BJ (cell line): ENCODE measurements around the gene KCTD16. TPM values are rescaled to one million over a fixed set of nuclear protein-coding genes. Genes with fewer than 3 reads are reported as not detected.

ENCODE experiments used
- CTCF ChIA-PET: fragments of 350-600 bp; formaldehyde crosslinking; extraction: SDS; loops from one replicate; lab custom pipeline; 2021; ENCODE audit warnings: antibody characterized with exemption, inconsistent platforms; lab: Yijun Ruan, JAX
- POLR2A ChIA-PET: fragments of 300-600 bp; sonication (Branson Sonifier 250); formaldehyde crosslinking; extraction: SDS; loops from one replicate; lab custom pipeline; 2021; ENCODE audit warnings: antibody characterized with exemption; lab: Charles Lee
- DNase-seq: peaks from one replicate; pipeline ENCODE4 v3.0.0-alpha.2; 2011; ENCODE audit warnings: low read depth
- H3K27me3 ChIP-seq: 2 replicates; pipeline ENCODE4 v1.6.0; 2011; ENCODE audit warnings: low read length; ENCODE audit not compliant: control insufficient read depth, insufficient read depth
- H3K36me3 ChIP-seq: 2 replicates; pipeline ENCODE4 v1.5.1; 2011; ENCODE audit warnings: low read length; ENCODE audit not compliant: control insufficient read depth, insufficient read depth
- H3K4me3 ChIP-seq: 2 replicates; pipeline ENCODE4 v1.5.1; 2011; ENCODE audit warnings: low read depth, mild to moderate bottlenecking, control low read depth, low read length
- CTCF ChIP-seq: IDR thresholded peaks from 2 replicates; pipeline ENCODE4 v1.5.1; 2011; ENCODE audit warnings: low read depth, mild to moderate bottlenecking, control low read depth, inconsistent platforms, low read length, moderate library complexity; ENCODE audit not compliant: insufficient read depth
- polyA plus RNA-seq: library from polyadenylated mRNA; depleted of rRNA; stranded (reverse); fragments of >200 nt; gene quantifications from 2 replicates; pipeline ENCODE4 v1.2.3, GENCODE V29; 2011

The KCTD16 gene
- polyA plus RNA-seq, 1 experiment: 1.7 TPM

- no peak for DNase-seq
- ChIA-PET CTCF (interaction anchor here (0.6 to 1.8 kb wide), 2 partner anchors 12 to 1536 kb away, joined by 3 to 4 read pairs; no protein-coding TSS in a partner anchor), POLR2A (no interaction called here)
- Histone ChIP-seq H3K4me3 (no peak overlapping the region), H3K27me3 (no peaks in the 10 kb centered on the region), H3K36me3 (no peaks in the 10 kb centered on the region)
- TF ChIP-seq CTCF: no peak
Measured at GRCh38 chr5:144352330-144352729, 181.7 kb downstream of the KCTD16 start.

GRCh38 chr5:144352732-144353317, 182.2 kb downstream of the KCTD16 start:
- no peak for DNase-seq
- CTCF ChIA-PET: interaction anchor here (0.6 to 1.8 kb wide), 2 partner anchors 12 to 1535 kb away, joined by 3 to 4 read pairs; no protein-coding TSS in a partner anchor
- Histone ChIP-seq H3K36me3 (no peaks in the 10 kb centered on the region), H3K27me3 (no peaks in the 10 kb centered on the region), H3K4me3 (no peak overlapping the region)
- POLR2A ChIA-PET: no interaction called here
- TF ChIP-seq CTCF: no peak

GRCh38 chr5:144356489-144356888, 185.8 kb downstream of the KCTD16 start:
- POLR2A ChIA-PET: no interaction called here
- H3K36me3 ChIP-seq: no peaks in the 10 kb centered on the region
- no peak for TF ChIP-seq CTCF
- H3K27me3 ChIP-seq: no peaks in the 10 kb centered on the region
- CTCF ChIA-PET: interaction anchor here (1.0 kb wide), 1 partner anchor 10 kb away, joined by 3 read pairs; no protein-coding TSS in a partner anchor
- H3K4me3 ChIP-seq: no peak overlapping the region
- no peak for DNase-seq

- Histone ChIP-seq H3K36me3 (no peaks in the 10 kb centered on the region), H3K27me3 (no peaks in the 10 kb centered on the region), H3K4me3 (no peak overlapping the region)
- CTCF ChIA-PET: no interaction called here
- POLR2A ChIA-PET: no interaction called here
- no peak for TF ChIP-seq CTCF
- no peak for DNase-seq
Measured at GRCh38 chr5:144361406-144361805, 190.7 kb downstream of the KCTD16 start.

GRCh38 chr5:144365885-144366284, 195.2 kb downstream of the KCTD16 start:
- ChIA-PET POLR2A (no interaction called here), CTCF (interaction anchor here (2.3 kb wide), 1 partner anchor 13 kb away, joined by 4 read pairs; no protein-coding TSS in a partner anchor)
- no peak for DNase-seq
- no peak for TF ChIP-seq CTCF
- no peaks in the 10 kb centered on the region for H3K36me3 ChIP-seq
- H3K27me3 ChIP-seq: no peaks in the 10 kb centered on the region
- H3K4me3 ChIP-seq: no peak overlapping the region
